ENCODE results near the gene FAM53C. TPM values are rescaled to one million over a fixed set of nuclear protein-coding genes. Genes with fewer than 3 reads are reported as not detected.

Gene FAM53C
- total RNA-seq, 1 experiment from 2014 or later = 36.4 TPM

GRCh38 chr5:138346889-138347288, 8.8 kb downstream of the FAM53C start:
- H3K9me3 ChIP-seq (ENCODE audit: control insufficient read depth in 1 of 2, insufficient read depth in 1 of 2, low read depth in 1 of 2, low read length in 2 of 2) = peaks cover 0 to 10% of the 10 kb centered on the region in 2 experiments; a peak in 1 of 4 replicates
- no peaks in the 10 kb centered on the region for H3K9me2 ChIP-seq (ENCODE audit: insufficient read depth)
- H3K27me3 ChIP-seq (ENCODE audit: insufficient read depth, low read length) = no peaks in the 10 kb centered on the region
- peaks cover 5% of the 10 kb centered on the region; the same call in 1 of the 2 replicates for H3K79me2 ChIP-seq (ENCODE audit: insufficient read depth, low read length)
- no peak overlapping the region for H3K4me3 ChIP-seq (replicated peaks in 1 of 2; ENCODE audit: low read depth in 1 of 2, low read length in 2 of 2)
- ChIA-PET CTCF (no interaction called here), RAD21 (ENCODE audit: low non-redundant PET in 1 of 2, low total read pairs in 2 of 2, uncharacterized antibody in 2 of 2, unreplicated experiment in 2 of 2) (no interaction called here), POLR2A (interaction anchor here (1.6 kb wide), 1 partner anchor 8 kb away, joined by 9 read pairs; the partner anchor contains the start of gene FAM53C)
- DNase-seq (ENCODE audit: low read depth, low spot score) (no peak), ATAC-seq (no peak)
- H3K4me1 ChIP-seq (ENCODE audit: control insufficient read depth in 1 of 2, insufficient read depth in 2 of 2, low read length in 2 of 2) = no peaks in the 10 kb centered on the region
- no peak overlapping the region for H3K9ac ChIP-seq (ENCODE audit: low read length)
- TF ChIP-seq ZBTB33 (IDR thresholded peaks at IDR 0.05; ENCODE audit: extremely low read depth, insufficient replicate concordance, low read length) (no peak), SIN3A (IDR thresholded peaks at IDR 0.05; ENCODE audit: low read depth) (no peak), CEBPB (IDR thresholded peaks at IDR 0.05; ENCODE audit: low read depth) (no peak), EGR1 (IDR thresholded peaks at IDR 0.05; ENCODE audit: low read depth) (no peak), JUND (IDR thresholded peaks at IDR 0.05) (no peak), ZFX (IDR thresholded peaks at IDR 0.05) (no peak), RAD21 (IDR thresholded peaks at IDR 0.05; ENCODE audit: low read depth) (no peak), FOSL1 (IDR thresholded peaks at IDR 0.05; ENCODE audit: low read depth) (no peak), ELF1 (IDR thresholded peaks at IDR 0.05; ENCODE audit: borderline replicate concordance, low read depth) (no peak), SRF (IDR thresholded peaks at IDR 0.05; ENCODE audit: low read depth) (no peak)
- peaks cover 33 to 39% of the 10 kb centered on the region in 2 experiments for H3K36me3 ChIP-seq (ENCODE audit: control insufficient read depth in 1 of 2, insufficient read depth in 2 of 2, low read length in 2 of 2)
- no peaks in the 10 kb centered on the region for H4K20me1 ChIP-seq (ENCODE audit: insufficient read depth)
- no peak overlapping the region for H2AFZ ChIP-seq (ENCODE audit: low read depth, low read length, poor library complexity, severe bottlenecking)
- intact Hi-C loops (cut with micrococcal nuclease) = no loop called here
- H3K27ac ChIP-seq (ENCODE audit: low read depth, low read length) = no peak overlapping the region
- no TSS peak for BruUV-seq (replicated peaks)
- no peak overlapping the region for H3K4me2 ChIP-seq (ENCODE audit: low read length)
